Loucy (cell line): ENCODE measurements around the gene PPP1R14B.

Experiments
- H2AFZ ChIP-seq: fragments of 200-600 bp; sonication (generic); 2 replicates; pipeline ENCODE4 v1.6.0; 2016; ENCODE audit warnings: antibody characterized with exemption, mild to moderate bottlenecking, low read length, moderate library complexity
- H3F3A ChIP-seq: fragments of 200-600 bp; 2 replicates; pipeline ENCODE4 v1.6.0; 2016; ENCODE audit warnings: antibody characterized with exemption, low read depth, mild to moderate bottlenecking
- H3K27me3 ChIP-seq: fragments of 200-600 bp; sonication (generic); 2 replicates; pipeline ENCODE4 v1.6.1; 2014; ENCODE audit warnings: low read length, mild to moderate bottlenecking; ENCODE audit not compliant: insufficient read depth, poor library complexity, severe bottlenecking
- H3K36me3 ChIP-seq: fragments of 200-600 bp; sonication (generic); 2 replicates; pipeline ENCODE4 v1.6.1; 2016; ENCODE audit warnings: low read length; ENCODE audit not compliant: insufficient read depth
- H3K4me1 ChIP-seq: fragments of 200-600 bp; sonication (generic); 2 replicates; pipeline ENCODE4 v1.5.1; 2014; ENCODE audit warnings: low read length, mild to moderate bottlenecking; ENCODE audit not compliant: insufficient read depth, poor library complexity, severe bottlenecking
- H3K4me2 ChIP-seq: fragments of 200-600 bp; sonication (generic); 2 replicates; pipeline ENCODE4 v1.6.0; 2014; ENCODE audit warnings: antibody characterized with exemption, low read length, low read depth, mild to moderate bottlenecking; ENCODE audit not compliant: poor library complexity, severe bottlenecking
- H3K4me3 ChIP-seq: fragments of 200-600 bp; sonication (generic); 2 replicates; pipeline ENCODE4 v1.5.1; 2014; ENCODE audit warnings: low read length, mild to moderate bottlenecking, mixed read lengths; ENCODE audit not compliant: poor library complexity, severe bottlenecking
- H3K79me2 ChIP-seq: fragments of 200-600 bp; sonication (generic); 2 replicates; pipeline ENCODE4 v1.6.1; 2014; ENCODE audit warnings: low read length; ENCODE audit not compliant: insufficient read depth
- H3K9ac ChIP-seq: fragments of 200-600 bp; sonication (generic); 2 replicates; pipeline ENCODE4 v1.6.0; 2014; ENCODE audit warnings: mild to moderate bottlenecking, low read depth, low read length, moderate library complexity; ENCODE audit not compliant: poor library complexity, severe bottlenecking
- H3K9me2 ChIP-seq: fragments of 200-600 bp; sonication (generic); replicated peaks from 2 replicates; pipeline ENCODE4 v1.6.1; 2016; ENCODE audit warnings: low read depth, low read length, mixed read lengths
- H3K9me3 ChIP-seq: fragments of 200-600 bp; sonication (generic); 2 replicates; pipeline ENCODE4 v1.6.1; 2014; ENCODE audit warnings: mild to moderate bottlenecking, antibody characterized with exemption, low read length, low read depth; ENCODE audit not compliant: insufficient read depth
- H4K20me1 ChIP-seq: fragments of 200-600 bp; sonication (generic); 2 replicates; pipeline ENCODE4 v1.6.0; 2014; ENCODE audit warnings: antibody characterized with exemption, low read length, mild to moderate bottlenecking; ENCODE audit not compliant: insufficient read depth, poor library complexity, severe bottlenecking
- EZH2phosphoT487 ChIP-seq: fragments of 200-600 bp; IDR thresholded peaks from 2 replicates; pipeline ENCODE4 v1.6.1; 2018; ENCODE audit warnings: antibody characterized with exemption, mild to moderate bottlenecking, moderate library complexity, borderline replicate concordance
- TF ChIP-seq, protein P1 (sequence below): fragments of 200-600 bp; sonication (generic); conservative IDR thresholded peaks from 2 replicates; pipeline ENCODE4 v1.5.1; 2014; ENCODE audit warnings: mild to moderate bottlenecking, antibody characterized with exemption, low read length

PPP1R14B gene, protein sequence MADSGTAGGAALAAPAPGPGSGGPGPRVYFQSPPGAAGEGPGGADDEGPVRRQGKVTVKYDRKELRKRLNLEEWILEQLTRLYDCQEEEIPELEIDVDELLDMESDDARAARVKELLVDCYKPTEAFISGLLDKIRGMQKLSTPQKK

DNA sequence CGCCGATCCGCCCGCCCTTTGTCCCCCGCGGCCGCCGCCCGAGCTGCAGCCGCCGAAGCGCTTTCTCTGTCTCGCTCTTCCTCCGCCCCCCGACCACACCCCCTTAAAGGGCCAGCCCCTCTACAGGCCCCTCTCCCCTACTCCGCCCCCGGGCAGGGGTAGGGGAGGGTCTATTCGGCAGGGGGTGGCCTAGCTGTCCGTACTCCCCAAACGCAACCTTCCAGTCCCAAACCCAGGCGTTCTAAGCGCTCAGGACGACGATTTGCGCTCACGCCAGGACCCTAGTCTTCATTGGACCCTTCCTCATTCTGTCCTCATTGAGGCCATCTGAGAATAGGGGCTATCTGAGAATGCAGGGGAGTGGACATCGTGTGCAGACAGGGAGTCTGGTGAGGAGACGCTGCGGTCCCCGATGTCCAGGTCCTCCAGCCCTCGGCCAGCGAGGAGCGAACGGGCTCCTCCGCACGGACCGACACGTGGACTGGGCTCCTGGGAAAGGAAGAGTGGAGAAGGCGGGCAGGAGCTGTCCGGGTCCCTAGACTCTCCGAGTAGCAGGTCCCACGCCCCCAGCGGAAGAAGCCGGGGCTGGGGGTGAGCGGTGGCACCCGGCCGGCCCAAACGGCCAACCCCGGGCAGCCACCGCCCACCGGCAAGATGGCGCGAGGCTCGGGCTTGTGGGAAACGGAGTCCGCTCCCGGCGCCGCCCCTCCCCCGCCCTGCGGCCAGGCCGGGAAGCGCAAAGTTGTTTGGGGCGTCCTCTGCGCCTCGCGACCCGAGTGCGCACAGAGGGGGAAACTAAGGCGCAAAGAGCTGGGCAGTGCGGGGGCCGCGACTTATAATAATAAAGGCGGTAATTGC lies at the start of gene PPP1R14B:
Gene PPP1R14B, minus strand, starts transcription at position 73 of the 858 bp plus-strand sequence. CDS start 270 bp downstream, outside the sequence.
- H3K4me2 ChIP-seq = peak within 1 kb of the TSS; percentile 100
- H3K36me3 ChIP-seq = peaks cover 11% of the 10 kb centered on the region; the same call in 1 of the 2 replicates
- peaks cover 27% of the 10 kb centered on the region for H4K20me1 ChIP-seq
- peaks cover 46% of the 10 kb centered on the region for H3K4me1 ChIP-seq
- H3K4me3 ChIP-seq = peak within 1 kb of the TSS; percentile 96
- H3F3A ChIP-seq = peaks cover 3% of the 10 kb centered on the region; the same call in 1 of the 2 replicates
- no peaks in the 10 kb centered on the region for H3K9me3 ChIP-seq
- H3K79me2 ChIP-seq = peaks cover 45% of the 10 kb centered on the region
- H3K9ac ChIP-seq = peak within 1 kb of the TSS; percentile 89
- TF ChIP-seq EZH2phosphoT487 = no peak
- TF ChIP-seq, protein P1, sequence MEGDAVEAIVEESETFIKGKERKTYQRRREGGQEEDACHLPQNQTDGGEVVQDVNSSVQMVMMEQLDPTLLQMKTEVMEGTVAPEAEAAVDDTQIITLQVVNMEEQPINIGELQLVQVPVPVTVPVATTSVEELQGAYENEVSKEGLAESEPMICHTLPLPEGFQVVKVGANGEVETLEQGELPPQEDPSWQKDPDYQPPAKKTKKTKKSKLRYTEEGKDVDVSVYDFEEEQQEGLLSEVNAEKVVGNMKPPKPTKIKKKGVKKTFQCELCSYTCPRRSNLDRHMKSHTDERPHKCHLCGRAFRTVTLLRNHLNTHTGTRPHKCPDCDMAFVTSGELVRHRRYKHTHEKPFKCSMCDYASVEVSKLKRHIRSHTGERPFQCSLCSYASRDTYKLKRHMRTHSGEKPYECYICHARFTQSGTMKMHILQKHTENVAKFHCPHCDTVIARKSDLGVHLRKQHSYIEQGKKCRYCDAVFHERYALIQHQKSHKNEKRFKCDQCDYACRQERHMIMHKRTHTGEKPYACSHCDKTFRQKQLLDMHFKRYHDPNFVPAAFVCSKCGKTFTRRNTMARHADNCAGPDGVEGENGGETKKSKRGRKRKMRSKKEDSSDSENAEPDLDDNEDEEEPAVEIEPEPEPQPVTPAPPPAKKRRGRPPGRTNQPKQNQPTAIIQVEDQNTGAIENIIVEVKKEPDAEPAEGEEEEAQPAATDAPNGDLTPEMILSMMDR = 0 out of 2 replicates have a peak, but pooled peaks have one; percentile 8
- no peaks in the 10 kb centered on the region for H3K9me2 ChIP-seq
- peak within 1 kb of the TSS; percentile 94 for H2AFZ ChIP-seq
- no peaks in the 10 kb centered on the region for H3K27me3 ChIP-seq

DNA sequence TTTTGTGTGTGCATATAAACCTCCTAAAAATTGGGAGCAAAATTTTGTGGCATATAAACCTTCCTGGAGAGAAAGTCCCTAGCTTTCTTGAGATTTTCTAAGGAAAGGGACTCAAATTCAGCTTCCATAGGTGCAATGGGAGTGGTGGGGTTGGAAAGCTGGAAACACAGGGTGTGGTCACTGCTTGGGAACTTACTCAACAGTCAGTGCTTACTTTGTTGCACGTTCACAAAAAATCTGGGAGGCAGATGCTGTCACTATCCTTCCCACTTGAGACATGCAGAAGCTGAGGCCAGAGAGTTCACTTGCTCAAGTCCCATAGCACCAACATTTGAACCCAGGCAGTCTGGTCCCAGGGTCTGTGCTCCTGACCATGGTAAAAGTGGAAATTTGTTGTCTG lies 49.5 kb upstream of the PPP1R14B start:
- Histone ChIP-seq H3K9ac (no peak overlapping the region), H3K36me3 (no peaks in the 10 kb centered on the region), H2AFZ (no peak overlapping the region), H4K20me1 (no peaks in the 10 kb centered on the region), H3K4me3 (no peak overlapping the region), H3K9me2 (no peaks in the 10 kb centered on the region), H3K4me2 (no peak overlapping the region), H3K9me3 (no peaks in the 10 kb centered on the region), H3K79me2 (no peaks in the 10 kb centered on the region), H3F3A (no peaks in the 10 kb centered on the region), H3K4me1 (peaks cover 6% of the 10 kb centered on the region), H3K27me3 (peaks cover 5% of the 10 kb centered on the region)
- TF ChIP-seq, protein P1 = no peak
- TF ChIP-seq EZH2phosphoT487 = no peak

DNA sequence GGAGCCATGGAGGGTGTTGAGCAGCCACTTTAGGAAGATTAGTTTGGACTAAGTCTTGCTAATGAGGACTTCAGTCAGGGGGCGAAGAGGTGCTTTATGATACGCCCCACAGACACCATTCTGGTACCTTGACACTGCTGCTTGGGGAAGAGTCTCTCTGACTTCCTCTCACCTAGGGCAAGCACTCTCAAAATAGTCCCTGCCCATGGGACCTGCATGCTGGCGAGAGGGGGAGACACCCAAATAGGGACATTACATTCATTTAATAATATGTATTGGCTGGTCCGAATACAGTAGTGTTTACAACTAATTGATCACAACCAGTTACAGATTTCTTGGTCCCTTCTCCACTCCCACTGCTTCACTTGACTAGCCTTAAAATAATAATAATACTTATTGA lies 49.0 kb upstream of the PPP1R14B start:
- H3F3A ChIP-seq = no peaks in the 10 kb centered on the region
- no peaks in the 10 kb centered on the region for H3K9me2 ChIP-seq
- no peaks in the 10 kb centered on the region for H3K79me2 ChIP-seq
- no peak overlapping the region for H3K4me3 ChIP-seq
- H3K4me2 ChIP-seq = no peak overlapping the region
- no peaks in the 10 kb centered on the region for H3K9me3 ChIP-seq
- TF ChIP-seq, protein P1 = no peak
- no peak for TF ChIP-seq EZH2phosphoT487
- no peak overlapping the region for H3K9ac ChIP-seq
- no peak overlapping the region for H2AFZ ChIP-seq
- H4K20me1 ChIP-seq = no peaks in the 10 kb centered on the region
- no peaks in the 10 kb centered on the region for H3K36me3 ChIP-seq
- H3K27me3 ChIP-seq = peaks cover 5% of the 10 kb centered on the region
- peaks cover 4% of the 10 kb centered on the region for H3K4me1 ChIP-seq
